ENCODE data around the gene FBL.
"Not testable (repeated sequence)": the region's sequence is repeated elsewhere in the genome, so short reads cannot be mapped to it uniquely, and the experiment has no call there.

FBL gene

GRCh38 chr19:39885821-39886554 lies 39.8 kb upstream of the FBL start:
- H3K36me3 ChIP-seq; H3K9me3 ChIP-seq; H3K4me1 ChIP-seq; intact Hi-C loops (cut with DNase I; ENCODE audit: low total_unique reads); H3K27ac ChIP-seq; H3K27me3 ChIP-seq; H3K4me3 ChIP-seq: not testable (repeated sequence)
- peak in 1 of 2 donors; percentile 55 for DNase-seq

- DNase-seq = peak in 1 of 2 donors; percentile 34
- H3K4me3 ChIP-seq; H3K36me3 ChIP-seq; H3K9me3 ChIP-seq; H3K4me1 ChIP-seq; H3K27me3 ChIP-seq; intact Hi-C loops (cut with DNase I; ENCODE audit: low total_unique reads); H3K27ac ChIP-seq: not testable (repeated sequence)
These were observed 38.5 kb upstream of the FBL start for GRCh38 chr19:39884721-39885120.

GRCh38 chr19:39882645-39883044 lies 36.5 kb upstream of the FBL start:
- peak in 1 of 2 donors; percentile 11 for DNase-seq
- peaks cover 0 to 10% of the 10 kb centered on the region in 2 donors for H3K27me3 ChIP-seq
- H3K36me3 ChIP-seq; H3K4me1 ChIP-seq; H3K9me3 ChIP-seq; H3K4me3 ChIP-seq; H3K27ac ChIP-seq; intact Hi-C loops (cut with DNase I; ENCODE audit: low total_unique reads): not testable (repeated sequence)

GRCh38 chr19:39881495-39882110 lies 35.4 kb upstream of the FBL start:
- H3K27ac ChIP-seq; intact Hi-C loops (cut with DNase I; ENCODE audit: low total_unique reads); H3K9me3 ChIP-seq; H3K4me3 ChIP-seq; H3K4me1 ChIP-seq; H3K36me3 ChIP-seq: not testable (repeated sequence)
- DNase-seq = peak in 1 of 2 donors; percentile 19
- H3K27me3 ChIP-seq = peaks cover 0 to 10% of the 10 kb centered on the region in 2 donors

- H3K36me3 ChIP-seq; H3K9me3 ChIP-seq; intact Hi-C loops (cut with DNase I; ENCODE audit: low total_unique reads); H3K27ac ChIP-seq; H3K4me3 ChIP-seq; H3K4me1 ChIP-seq; DNase-seq: not testable (repeated sequence)
- H3K27me3 ChIP-seq = peaks cover 0 to 10% of the 10 kb centered on the region in 2 donors
These were observed 34.1 kb upstream of the FBL start for GRCh38 chr19:39880241-39880640.

- H3K27me3 ChIP-seq = peaks cover 0 to 10% of the 10 kb centered on the region in 2 donors
- not testable (repeated sequence) for DNase-seq, H3K27ac ChIP-seq
These were observed 33.6 kb upstream of the FBL start for GRCh38 chr19:39879796-39880195.

GRCh38 chr19:39878866-39879265 lies 32.7 kb upstream of the FBL start:
- H3K27me3 ChIP-seq = peaks cover 0 to 10% of the 10 kb centered on the region in 2 donors
- H3K4me1 ChIP-seq; H3K27ac ChIP-seq; intact Hi-C loops (cut with DNase I; ENCODE audit: low total_unique reads); H3K36me3 ChIP-seq; H3K9me3 ChIP-seq; H3K4me3 ChIP-seq; DNase-seq: not testable (repeated sequence)

More at GRCh38 chr19:39879796-39880195, 33.6 kb upstream of the FBL start:
- H3K36me3 ChIP-seq; intact Hi-C loops (cut with DNase I; ENCODE audit: low total_unique reads); H3K4me1 ChIP-seq; H3K4me3 ChIP-seq; H3K9me3 ChIP-seq: not testable (repeated sequence)

- peaks cover 0 to 10% of the 10 kb centered on the region in 2 donors for H3K27me3 ChIP-seq
- intact Hi-C loops (cut with DNase I; ENCODE audit: low total_unique reads) = no loop called here
These were observed 32.2 kb upstream of the FBL start for GRCh38 chr19:39878398-39878797.

GRCh38 chr19:39877982-39878381 lies 31.8 kb upstream of the FBL start:
- H3K36me3 ChIP-seq; H3K9me3 ChIP-seq; intact Hi-C loops (cut with DNase I; ENCODE audit: low total_unique reads); H3K4me3 ChIP-seq; H3K27ac ChIP-seq; DNase-seq; H3K4me1 ChIP-seq: not testable (repeated sequence)
- H3K27me3 ChIP-seq = peaks cover 0 to 10% of the 10 kb centered on the region in 2 donors

More at GRCh38 chr19:39878398-39878797, 32.2 kb upstream of the FBL start:
- no peak for DNase-seq
- no peaks in the 10 kb centered on the region for H3K9me3 ChIP-seq
- no peak overlapping the region for H3K4me3 ChIP-seq
- no peaks in the 10 kb centered on the region for H3K4me1 ChIP-seq
- H3K36me3 ChIP-seq = no peaks in the 10 kb centered on the region
- H3K27ac ChIP-seq = no peak overlapping the region
- TF ChIP-seq CTCF (IDR thresholded peaks at IDR 0.05) = no peak

GRCh38 chr19:39877488-39877887 lies 31.3 kb upstream of the FBL start:
- H3K27ac ChIP-seq; DNase-seq; H3K36me3 ChIP-seq; H3K4me1 ChIP-seq; intact Hi-C loops (cut with DNase I; ENCODE audit: low total_unique reads); H3K9me3 ChIP-seq; H3K4me3 ChIP-seq: not testable (repeated sequence)
- peaks cover 0 to 10% of the 10 kb centered on the region in 2 donors for H3K27me3 ChIP-seq

- H3K4me1 ChIP-seq; H3K36me3 ChIP-seq; intact Hi-C loops (cut with DNase I; ENCODE audit: low total_unique reads); H3K9me3 ChIP-seq; DNase-seq; H3K4me3 ChIP-seq; H3K27ac ChIP-seq: not testable (repeated sequence)
- H3K27me3 ChIP-seq = peaks cover 0 to 10% of the 10 kb centered on the region in 2 donors
These were observed 30.3 kb upstream of the FBL start for GRCh38 chr19:39876486-39876885.

- DNase-seq; intact Hi-C loops (cut with DNase I; ENCODE audit: low total_unique reads): not testable (repeated sequence)
These were observed 29.3 kb upstream of the FBL start for GRCh38 chr19:39875401-39875864.

More at GRCh38 chr19:39875401-39875864, 29.3 kb upstream of the FBL start:
- H3K4me3 ChIP-seq, H3K4me1 ChIP-seq, H3K36me3 ChIP-seq, H3K9me3 ChIP-seq, H3K27ac ChIP-seq: not testable (repeated sequence)
- peaks cover 0 to 10% of the 10 kb centered on the region in 2 donors for H3K27me3 ChIP-seq

All from tibial artery (tissue), 4 donors.